Muscle layer of colon (tissue), 2 donors: ENCODE data around the gene CHRNB4.
A peak's percentile ranks its signal among the peaks of the same experiment; 100 is the strongest.
"Not testable (repeated sequence)": the region's sequence is repeated elsewhere in the genome, so short reads cannot be mapped to it uniquely, and the experiment has no call there.

ENCODE experiments used
- H3K27ac ChIP-seq: one replicate; pipeline ENCODE4 v1.7.0; 2013; ENCODE audit warnings: low read depth, mild to moderate bottlenecking, low read length, moderate library complexity
- H3K27me3 ChIP-seq, 2 donors: one replicate each; pipeline ENCODE4 v1.7.0; 2013; ENCODE audit warnings: low read length in 2 of 2, mild to moderate bottlenecking in 2 of 2; ENCODE audit not compliant: insufficient read depth in 2 of 2, control insufficient read depth in 1 of 2
- H3K36me3 ChIP-seq: one replicate; pipeline ENCODE4 v1.7.0; 2013; ENCODE audit warnings: mild to moderate bottlenecking, low read length; ENCODE audit not compliant: insufficient read depth
- H3K4me1 ChIP-seq: one replicate; pipeline ENCODE4 v1.7.0; 2013; ENCODE audit warnings: mild to moderate bottlenecking, low read length; ENCODE audit not compliant: insufficient read depth
- H3K4me3 ChIP-seq, 2 donors: one replicate each; pipeline ENCODE4 v1.7.0; 2013; ENCODE audit warnings: low read length in 2 of 2, low read depth in 1 of 2, mild to moderate bottlenecking in 1 of 2, moderate library complexity in 1 of 2
- H3K9ac ChIP-seq: one replicate; pipeline ENCODE4 v1.7.0; 2013; ENCODE audit warnings: low read length
- H3K9me3 ChIP-seq: one replicate; pipeline ENCODE4 v1.7.0; 2013; ENCODE audit warnings: mild to moderate bottlenecking, low read length
- donor health status: abdominal sarcoma.
- donor health status: Adenocarcinoma of cecum.

CHRNB4 gene

GRCh38 chr15:78619022-78619950 lies 21.7 kb downstream of the CHRNB4 start:
- Histone ChIP-seq H3K4me3 (peak overlapping the region; percentile 28 to 32), H3K27ac (peak overlapping the region; percentile 76), H3K4me1 (peaks cover 20% of the 10 kb centered on the region), H3K27me3 (peaks cover 4 to 18% of the 10 kb centered on the region in 2 donors), H3K9ac (no peak overlapping the region), H3K36me3 (no peaks in the 10 kb centered on the region), H3K9me3 (no peaks in the 10 kb centered on the region)

- Histone ChIP-seq H3K36me3 (no peaks in the 10 kb centered on the region), H3K4me3 (peak overlapping the region in 1 of 2 donors; percentile 28), H3K9me3 (no peaks in the 10 kb centered on the region), H3K9ac (no peak overlapping the region), H3K4me1 (peaks cover 20% of the 10 kb centered on the region), H3K27me3 (peaks cover 4 to 18% of the 10 kb centered on the region in 2 donors), H3K27ac (peak overlapping the region; percentile 76)
Measured at GRCh38 chr15:78618490-78618934, 22.5 kb downstream of the CHRNB4 start.

- no peaks in the 10 kb centered on the region for H3K36me3 ChIP-seq
- H3K9me3 ChIP-seq = no peaks in the 10 kb centered on the region
- peaks cover 4 to 18% of the 10 kb centered on the region in 2 donors for H3K27me3 ChIP-seq
- no peak overlapping the region for H3K27ac ChIP-seq
- H3K9ac ChIP-seq = no peak overlapping the region
- no peak overlapping the region for H3K4me3 ChIP-seq
- peaks cover 20% of the 10 kb centered on the region for H3K4me1 ChIP-seq
Measured at GRCh38 chr15:78618064-78618463, 22.9 kb downstream of the CHRNB4 start.

- Histone ChIP-seq H3K4me3 (no peak overlapping the region), H3K9me3 (no peaks in the 10 kb centered on the region), H3K4me1 (peaks cover 20% of the 10 kb centered on the region), H3K27me3 (peaks cover 4 to 18% of the 10 kb centered on the region in 2 donors), H3K9ac (no peak overlapping the region), H3K36me3 (no peaks in the 10 kb centered on the region), H3K27ac (no peak overlapping the region)
Measured at GRCh38 chr15:78617516-78617915, 23.5 kb downstream of the CHRNB4 start.

GRCh38 chr15:78617076-78617475 lies 23.9 kb downstream of the CHRNB4 start:
- H3K27me3 ChIP-seq = peaks cover 4 to 18% of the 10 kb centered on the region in 2 donors
- H3K4me3 ChIP-seq = no peak overlapping the region
- H3K9ac ChIP-seq = no peak overlapping the region
- H3K9me3 ChIP-seq = no peaks in the 10 kb centered on the region
- no peak overlapping the region for H3K27ac ChIP-seq
- H3K4me1 ChIP-seq = peaks cover 20% of the 10 kb centered on the region
- no peaks in the 10 kb centered on the region for H3K36me3 ChIP-seq

- no peaks in the 10 kb centered on the region for H3K9me3 ChIP-seq
- H3K4me1 ChIP-seq = peaks cover 20% of the 10 kb centered on the region
- peaks cover 4 to 18% of the 10 kb centered on the region in 2 donors for H3K27me3 ChIP-seq
- no peak overlapping the region for H3K4me3 ChIP-seq
- H3K9ac ChIP-seq = no peak overlapping the region
- H3K36me3 ChIP-seq = no peaks in the 10 kb centered on the region
- no peak overlapping the region for H3K27ac ChIP-seq
Measured at GRCh38 chr15:78616506-78616905, 24.5 kb downstream of the CHRNB4 start.

- Histone ChIP-seq H3K9me3 (no peaks in the 10 kb centered on the region), H3K4me3 (no peak overlapping the region), H3K27me3 (peaks cover 4 to 13% of the 10 kb centered on the region in 2 donors), H3K36me3 (no peaks in the 10 kb centered on the region), H3K9ac (no peak overlapping the region), H3K27ac (no peak overlapping the region), H3K4me1 (peaks cover 20% of the 10 kb centered on the region)
Measured at GRCh38 chr15:78615151-78615589, 25.8 kb downstream of the CHRNB4 start.

GRCh38 chr15:78614021-78614420 lies 27.0 kb downstream of the CHRNB4 start:
- Histone ChIP-seq H3K9me3 (no peaks in the 10 kb centered on the region), H3K9ac (no peak overlapping the region), H3K36me3 (no peaks in the 10 kb centered on the region), H3K4me3 (no peak overlapping the region), H3K27ac (no peak overlapping the region), H3K4me1 (peaks cover 11% of the 10 kb centered on the region), H3K27me3 (peaks cover 2% of the 10 kb centered on the region in 2 donors)

GRCh38 chr15:78609551-78609950 lies 31.5 kb downstream of the CHRNB4 start:
- H3K9me3 ChIP-seq, H3K9ac ChIP-seq, H3K4me1 ChIP-seq, H3K27me3 ChIP-seq, H3K27ac ChIP-seq, H3K36me3 ChIP-seq, H3K4me3 ChIP-seq: not testable (repeated sequence)

GRCh38 chr15:78605680-78606079 lies 35.3 kb downstream of the CHRNB4 start:
- H3K4me1 ChIP-seq = no peaks in the 10 kb centered on the region
- no peaks in the 10 kb centered on the region for H3K36me3 ChIP-seq
- H3K9me3 ChIP-seq = no peaks in the 10 kb centered on the region
- no peak overlapping the region for H3K27ac ChIP-seq
- no peaks in the 10 kb centered on the region for H3K27me3 ChIP-seq
- H3K9ac ChIP-seq = no peak overlapping the region
- H3K4me3 ChIP-seq = no peak overlapping the region

GRCh38 chr15:78605201-78605600 lies 35.8 kb downstream of the CHRNB4 start:
- no peak overlapping the region for H3K9ac ChIP-seq
- no peaks in the 10 kb centered on the region for H3K27me3 ChIP-seq
- no peak overlapping the region for H3K27ac ChIP-seq
- H3K9me3 ChIP-seq = no peaks in the 10 kb centered on the region
- no peaks in the 10 kb centered on the region for H3K36me3 ChIP-seq
- no peak overlapping the region for H3K4me3 ChIP-seq
- no peaks in the 10 kb centered on the region for H3K4me1 ChIP-seq
